Measurements from ENCODE around the gene TPX2.
"Not testable (repeated sequence)": the region's sequence is repeated elsewhere in the genome, so short reads cannot be mapped to it uniquely, and the experiment has no call there.

DNA sequence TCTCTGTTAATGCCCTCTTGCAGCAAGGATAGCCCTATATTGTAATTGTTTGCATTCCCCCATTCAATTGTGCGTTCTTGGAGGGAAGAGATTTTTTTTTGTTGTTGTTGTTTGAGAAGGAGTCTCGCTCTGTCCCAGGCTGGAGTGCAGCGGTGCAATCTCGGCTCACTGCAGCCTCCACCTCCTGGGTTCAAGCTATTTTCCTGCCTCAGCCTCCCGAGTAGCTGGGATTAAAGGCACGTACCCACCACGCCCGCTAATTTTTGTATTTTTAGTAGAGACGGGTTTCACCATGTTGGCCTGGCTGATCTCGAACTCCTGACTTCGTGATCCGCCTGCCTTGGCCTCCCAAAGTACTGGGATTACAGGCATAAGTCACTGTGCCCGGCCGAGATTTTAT, 7.9 kb downstream of the TPX2 start:
- not testable (repeated sequence) for TF ChIP-seq CTCF, POLR2A (IDR thresholded peaks at IDR 0.05)

All from lower leg skin (tissue), 3 donors.